ENCODE measurements around the gene TUBB6.

The TUBB6 gene

DNA sequence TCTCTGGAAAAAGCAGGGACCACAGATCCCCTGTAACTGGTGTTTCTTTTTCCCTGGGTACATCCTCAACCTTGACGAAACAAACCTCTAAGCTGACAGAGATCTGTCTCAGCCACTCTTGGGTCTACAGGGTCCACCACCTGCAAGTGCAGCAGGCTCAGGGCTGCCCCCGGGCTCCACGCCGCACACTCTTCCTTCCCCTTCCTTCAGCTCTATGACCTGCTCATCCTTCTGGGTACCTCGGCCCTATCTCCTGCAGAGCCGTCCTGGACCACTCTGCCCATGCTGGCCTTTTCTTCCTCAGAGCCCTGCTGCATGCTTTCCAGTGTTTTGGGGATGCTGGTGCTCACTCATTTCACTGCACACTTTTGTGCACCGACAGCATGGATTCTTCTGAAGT is 27.5 kb downstream of the TUBB6 start:
- DNase-seq (ENCODE audit: low read depth in 1 of 2, low spot score in 1 of 2), result no peak

DNA sequence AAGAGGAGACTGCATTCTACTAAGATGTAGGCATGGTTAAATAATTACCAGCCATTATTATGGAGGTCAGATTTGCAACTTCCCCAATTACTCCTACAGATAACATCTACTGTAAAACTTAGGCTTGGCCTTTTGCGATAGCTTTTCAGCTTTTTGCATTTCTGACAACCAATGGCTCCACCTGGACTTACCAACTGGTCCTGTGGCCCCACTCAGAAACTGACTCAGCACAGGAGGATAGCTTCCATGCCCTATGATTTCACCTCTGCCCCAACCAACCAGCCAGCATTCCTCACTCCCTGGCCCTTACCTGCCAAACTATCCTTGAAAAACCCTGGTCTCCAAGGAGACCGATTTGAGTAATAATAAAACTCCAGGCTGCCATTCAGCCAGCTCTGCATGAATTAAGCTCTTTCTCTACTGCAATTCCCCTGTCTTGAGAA is 28.2 kb downstream of the TUBB6 start:
- DNase-seq (ENCODE audit: low read depth in 1 of 2, low spot score in 1 of 2), result no peak

DNA sequence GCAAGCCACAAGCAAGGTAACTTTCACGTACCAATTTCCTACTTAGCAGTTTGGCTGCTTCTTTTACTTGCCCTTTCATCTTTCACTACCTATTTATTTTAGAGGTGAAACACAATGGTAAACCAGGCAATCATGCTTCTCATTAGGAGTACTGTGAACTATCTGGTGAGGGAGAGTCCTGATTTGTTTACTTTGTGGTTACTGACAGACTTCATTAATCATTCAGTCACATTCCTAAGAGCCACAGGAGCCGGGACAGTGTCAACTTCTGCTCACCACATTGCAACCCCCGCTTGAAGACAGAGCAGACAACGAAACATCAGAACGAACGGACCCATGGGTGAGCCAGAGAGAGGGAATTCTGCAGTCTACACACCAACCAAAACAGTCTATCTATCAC is 28.8 kb downstream of the TUBB6 start:
- no peak for DNase-seq (ENCODE audit: low read depth in 1 of 2, low spot score in 1 of 2)

DNA sequence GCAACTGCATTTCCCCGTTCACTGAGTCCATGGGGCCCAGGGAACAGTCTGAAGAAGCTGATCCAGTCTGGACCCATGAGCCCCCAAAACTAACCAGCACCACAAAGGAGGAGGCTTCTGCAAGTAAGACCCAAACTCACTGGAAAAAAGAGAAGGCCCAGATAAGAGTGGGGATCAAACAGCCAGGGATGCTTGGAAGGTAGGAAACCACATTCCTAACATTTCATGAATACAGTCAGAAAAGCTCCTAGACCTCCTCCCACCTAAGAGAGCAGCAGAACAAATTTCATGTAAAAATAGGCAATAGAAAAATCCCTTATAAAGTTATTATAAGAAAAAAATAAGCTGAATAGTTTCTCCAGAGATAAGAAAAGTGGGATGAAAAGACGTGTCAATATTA is 30.3 kb downstream of the TUBB6 start:
- DNase-seq (ENCODE audit: low read depth in 1 of 2, low spot score in 1 of 2), result no peak

DNA sequence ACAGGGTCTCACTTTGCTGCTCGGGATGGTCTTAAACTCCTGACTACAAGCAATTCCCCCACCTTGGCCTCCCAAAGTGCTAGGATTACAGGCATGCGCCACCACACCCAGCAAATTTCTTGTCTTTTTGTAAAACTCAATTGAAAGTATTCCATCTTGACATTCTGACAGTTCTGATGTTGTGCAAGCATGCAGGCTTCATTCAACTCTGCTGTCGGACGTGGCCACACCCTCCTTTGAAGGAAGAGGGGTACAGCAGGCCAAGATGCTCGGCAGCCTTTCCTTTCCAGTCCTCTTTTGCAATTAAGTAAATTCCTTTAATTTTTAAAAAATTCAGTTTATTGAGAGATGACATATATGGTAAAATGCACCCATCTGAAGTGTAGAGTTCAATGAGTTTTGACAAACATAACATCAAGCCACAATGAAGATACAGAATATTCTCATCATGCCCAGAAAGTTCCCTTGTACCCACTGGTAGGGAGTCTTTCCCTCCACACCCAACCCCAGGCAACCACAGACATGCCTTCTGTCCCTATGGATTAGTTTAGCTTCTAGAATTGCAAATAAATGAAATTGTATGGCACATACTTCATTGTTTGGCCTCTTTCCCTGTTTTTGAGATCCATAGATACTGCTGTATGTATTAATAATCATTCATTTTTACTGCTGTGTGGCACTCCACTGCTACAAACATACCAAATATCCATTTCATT is 33.1 kb downstream of the TUBB6 start:
- no peak for DNase-seq (ENCODE audit: low read depth in 1 of 2, low spot score in 1 of 2)

DNA sequence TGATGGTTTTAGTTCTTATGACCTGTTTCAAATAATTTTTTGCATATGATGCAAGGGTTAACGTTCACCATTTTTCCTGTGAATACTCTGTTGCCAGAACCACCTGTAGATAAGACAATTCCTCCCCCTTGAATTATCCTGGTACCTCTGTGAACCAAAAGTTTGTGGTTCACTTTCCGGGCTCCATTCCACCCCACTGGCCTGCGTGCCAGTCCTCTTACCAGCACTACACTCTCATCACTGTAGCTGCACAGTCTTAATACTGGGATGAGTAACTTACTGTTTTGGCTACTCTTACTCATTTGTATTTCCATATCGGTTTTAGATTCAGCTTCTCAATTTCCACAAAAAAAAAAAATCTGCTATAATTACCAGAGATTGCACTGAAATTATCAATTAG is 34.6 kb downstream of the TUBB6 start:
- no peak for DNase-seq (ENCODE audit: low read depth in 1 of 2, low spot score in 1 of 2)

DNA sequence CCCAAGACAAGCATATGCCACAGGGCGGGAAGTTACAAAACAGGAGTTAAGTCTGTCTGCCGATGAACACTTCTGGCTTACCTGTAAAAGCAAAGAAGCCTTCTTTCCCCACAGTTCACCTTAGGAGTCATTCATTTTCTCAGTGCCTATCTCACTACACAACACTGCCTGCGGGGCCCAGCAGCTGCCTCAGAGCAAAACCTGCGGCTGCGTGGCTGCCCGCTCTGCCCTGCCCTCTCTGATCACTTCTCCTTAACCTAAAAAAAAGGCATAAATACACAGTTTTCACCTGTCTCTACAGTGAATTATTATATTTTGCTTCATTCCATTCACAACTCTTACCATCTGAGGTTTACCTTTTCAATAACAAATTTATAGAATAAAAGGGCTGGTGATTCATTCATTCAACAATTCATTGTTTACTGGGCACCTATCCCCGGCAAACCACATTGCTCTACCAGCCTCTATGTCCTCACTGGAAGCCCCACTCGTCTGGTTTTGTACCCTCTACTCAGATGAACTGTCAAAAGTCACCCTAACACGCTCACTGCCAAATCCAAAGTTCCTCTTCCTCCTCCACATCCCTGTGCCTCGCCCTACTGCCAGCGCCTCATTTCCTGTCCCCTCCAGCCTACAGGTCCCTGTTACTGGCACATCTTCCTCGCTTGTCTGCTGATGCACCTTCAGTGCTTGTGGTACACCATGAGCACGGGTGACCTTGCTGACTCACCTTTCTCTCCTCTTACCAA is 37.6 kb downstream of the TUBB6 start:
- DNase-seq (ENCODE audit: low read depth in 1 of 2, low spot score in 1 of 2), result no peak

DNA sequence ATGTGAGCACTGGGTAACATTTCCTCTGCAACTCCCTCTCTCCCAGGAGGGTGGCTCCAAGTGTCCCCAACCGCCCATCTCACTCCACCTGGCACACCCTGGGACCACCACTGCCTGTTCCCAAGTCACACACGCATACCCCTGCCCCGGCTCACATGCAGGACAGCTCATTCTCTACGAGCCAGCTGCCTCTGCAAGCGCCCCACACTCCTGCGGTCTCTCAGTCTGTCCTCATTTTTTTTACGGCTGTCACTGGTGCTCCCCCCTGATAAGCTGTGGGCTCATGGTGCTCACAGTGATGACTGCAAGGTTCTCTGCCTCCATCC is 38.2 kb downstream of the TUBB6 start:
- DNase-seq (ENCODE audit: low read depth in 1 of 2, low spot score in 1 of 2), result no peak

DNA sequence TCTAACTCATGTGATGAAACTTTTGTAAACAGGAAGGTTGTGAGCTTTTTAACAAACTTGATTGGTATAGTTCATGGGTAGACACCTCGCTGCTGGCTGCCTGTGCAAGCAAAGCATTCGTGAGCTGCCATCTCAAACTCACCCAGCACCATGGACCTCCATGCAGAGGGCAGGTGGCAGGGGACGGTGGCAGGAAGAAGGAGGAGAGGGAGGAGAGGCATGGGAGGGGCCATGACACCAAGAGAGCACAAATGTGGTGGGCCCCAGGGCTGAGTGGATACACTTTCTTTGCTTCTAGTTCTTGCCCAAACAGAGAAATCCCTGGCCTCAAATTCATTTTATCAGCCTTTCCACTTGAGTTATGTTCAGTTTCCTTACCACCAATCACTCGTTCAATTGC is 39.9 kb downstream of the TUBB6 start:
- DNase-seq (ENCODE audit: low read depth in 1 of 2, low spot score in 1 of 2), result no peak

DNA sequence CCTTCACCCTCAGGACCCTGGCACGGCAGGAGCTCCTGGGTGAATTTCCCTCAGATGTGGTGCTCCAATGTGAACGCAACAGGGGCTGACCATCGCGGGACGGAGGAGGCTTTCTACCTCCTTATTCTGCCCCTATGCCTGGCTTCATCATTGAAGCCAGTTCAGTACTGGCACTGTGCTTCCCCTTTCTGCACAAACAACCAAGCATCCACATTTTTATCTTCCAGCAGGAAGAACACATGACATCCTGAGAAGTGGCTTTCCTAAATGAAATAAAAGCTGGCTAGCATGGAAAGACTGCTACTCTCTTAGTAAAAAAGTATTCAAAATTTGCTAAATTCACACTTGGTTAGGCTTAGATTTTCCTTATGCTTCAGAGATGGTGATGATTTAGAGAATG is 44.1 kb downstream of the TUBB6 start:
- no peak for DNase-seq (ENCODE audit: low read depth in 1 of 2, low spot score in 1 of 2)

DNA sequence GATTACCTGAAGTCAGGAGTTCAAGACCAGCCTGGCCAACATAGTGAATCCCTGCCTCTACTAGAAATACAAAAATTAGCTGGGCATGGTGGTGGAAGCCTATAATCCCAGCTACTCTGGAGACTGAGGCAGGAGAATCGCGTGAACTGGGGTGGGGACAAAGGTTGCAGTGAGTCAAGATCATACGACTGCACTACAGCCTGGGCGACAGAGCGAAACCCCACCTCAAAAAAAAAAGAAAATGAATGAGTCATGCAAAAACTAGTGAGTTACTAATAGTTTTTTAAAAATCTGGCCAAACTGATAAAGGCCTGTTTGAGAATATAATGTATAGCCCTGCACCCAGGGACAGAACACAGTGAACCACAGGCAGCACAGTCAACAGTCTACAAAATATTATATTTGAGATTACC is 51.5 kb downstream of the TUBB6 start:
- no peak for DNase-seq (ENCODE audit: low read depth in 1 of 2, low spot score in 1 of 2)

DNA sequence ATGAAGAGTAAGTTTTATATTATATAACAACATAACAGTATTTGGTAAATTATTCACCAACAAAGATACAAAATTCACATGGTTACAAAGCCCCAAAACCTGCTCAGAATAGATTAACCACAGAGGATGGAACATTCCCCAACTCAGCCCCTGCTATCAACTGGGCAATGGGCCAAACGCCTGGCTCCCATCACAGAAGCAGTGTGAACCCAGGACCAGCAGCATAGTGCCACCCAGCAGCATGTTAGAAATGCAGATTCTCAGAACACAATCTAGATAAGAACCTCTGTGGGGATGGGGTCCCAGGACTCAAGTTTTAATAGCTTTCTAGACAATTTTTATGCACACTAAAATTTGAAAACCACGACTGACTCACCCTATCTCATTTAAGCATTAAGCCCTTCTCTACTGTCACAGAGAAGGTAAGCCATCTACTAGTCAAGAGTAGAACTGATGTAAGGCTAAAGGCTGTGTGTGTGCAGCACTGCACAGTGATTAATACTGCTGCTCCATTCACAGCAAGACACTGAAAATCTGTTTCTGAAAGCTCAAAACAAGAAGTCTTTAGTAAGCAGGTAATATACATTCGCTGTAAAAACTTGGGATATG is 53.8 kb downstream of the TUBB6 start:
- no peak for DNase-seq (ENCODE audit: low read depth in 1 of 2, low spot score in 1 of 2)

DNA sequence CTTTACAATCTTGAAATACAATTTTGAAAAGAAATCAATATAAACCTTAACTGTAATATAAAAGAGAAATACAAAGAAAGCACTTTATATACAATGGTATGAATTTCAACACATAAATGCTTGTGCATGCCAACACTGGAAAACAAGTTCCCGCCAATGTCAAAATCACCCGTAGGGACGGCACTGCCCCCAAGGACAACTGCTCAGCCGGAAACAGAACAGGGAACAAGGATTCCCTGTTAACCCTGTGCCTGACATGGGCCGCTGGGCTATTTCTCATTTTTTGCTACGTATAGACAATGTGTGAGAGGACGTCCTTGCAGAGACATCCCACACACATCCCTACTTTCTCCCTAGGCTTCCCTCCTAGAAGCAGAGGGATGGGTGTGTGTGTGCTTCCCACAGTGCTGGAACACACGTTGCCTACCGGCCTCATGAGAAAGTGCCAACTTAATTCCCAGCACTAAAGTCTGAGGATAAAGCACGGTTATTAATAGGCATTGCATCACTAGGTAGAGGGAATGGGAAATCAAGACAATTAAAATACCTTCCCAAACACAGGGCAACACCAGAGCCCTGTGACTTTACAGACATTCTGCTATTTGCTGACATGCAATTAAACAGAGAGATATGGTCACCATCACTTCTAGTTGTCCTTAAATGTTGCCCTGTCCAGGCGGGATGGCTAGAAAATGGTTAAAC is 54.6 kb downstream of the TUBB6 start:
- DNase-seq (ENCODE audit: low read depth in 1 of 2, low spot score in 1 of 2), result no peak

DNA sequence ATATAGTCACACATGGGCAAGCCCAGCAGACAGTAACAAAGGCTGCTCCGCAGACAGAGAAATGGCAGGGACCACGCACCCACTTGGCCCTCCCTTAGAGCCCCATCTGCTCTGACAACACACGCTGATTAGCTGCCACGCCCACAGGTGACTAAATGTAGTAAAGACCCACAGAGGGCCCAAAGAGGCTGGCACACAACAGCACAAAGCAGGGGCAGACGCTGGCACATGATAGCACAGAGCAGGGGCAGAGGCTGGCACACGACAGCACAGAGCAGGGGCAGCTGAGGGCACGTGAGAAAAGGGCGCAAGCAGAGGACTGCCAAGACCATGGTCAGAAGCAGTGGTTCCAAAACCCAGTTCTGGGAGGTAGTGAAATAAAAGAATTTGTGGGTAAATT is 58.3 kb downstream of the TUBB6 start:
- DNase-seq (ENCODE audit: low read depth in 1 of 2, low spot score in 1 of 2), result no peak

DNA sequence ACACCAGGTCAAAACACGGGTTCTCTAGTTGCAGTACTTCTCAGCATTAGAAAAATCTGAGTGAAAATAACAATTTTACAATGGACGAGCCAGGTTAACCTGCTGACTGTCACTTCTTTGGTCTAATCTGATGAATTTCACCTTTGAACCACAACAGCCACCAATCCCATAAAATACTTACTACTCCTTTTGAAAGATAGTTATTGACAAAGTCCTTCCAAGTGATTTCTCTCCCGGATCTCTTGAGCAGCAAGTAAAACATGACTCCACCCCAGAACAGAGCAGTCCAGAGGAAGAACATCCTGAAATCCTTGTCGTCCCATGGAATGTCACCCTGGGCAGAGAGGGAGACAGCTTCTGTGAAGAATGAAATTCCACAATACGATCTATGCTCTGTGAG is 58.7 kb downstream of the TUBB6 start:
- DNase-seq (ENCODE audit: low read depth in 1 of 2, low spot score in 1 of 2), result no peak

DNA sequence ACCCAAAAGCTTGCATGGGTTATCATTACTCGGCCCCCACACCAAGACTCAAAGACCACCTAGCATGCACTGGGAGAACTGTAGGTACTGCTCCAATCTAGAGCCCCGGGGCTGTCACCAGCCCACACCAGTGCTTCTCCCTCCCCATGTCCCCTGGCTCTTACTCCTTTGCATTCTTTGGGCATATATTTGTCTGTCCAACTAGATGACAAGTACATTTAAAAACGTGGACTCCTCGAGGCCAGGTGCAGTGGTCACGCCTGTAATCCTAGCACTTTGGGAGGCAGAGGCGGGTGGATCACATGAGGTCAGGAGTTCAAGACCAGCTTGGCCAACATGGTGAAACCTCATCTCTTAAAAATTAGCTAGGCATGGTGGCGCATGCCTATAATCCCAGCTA is 61.2 kb downstream of the TUBB6 start:
- no peak for DNase-seq (ENCODE audit: low read depth in 1 of 2, low spot score in 1 of 2)

DNA sequence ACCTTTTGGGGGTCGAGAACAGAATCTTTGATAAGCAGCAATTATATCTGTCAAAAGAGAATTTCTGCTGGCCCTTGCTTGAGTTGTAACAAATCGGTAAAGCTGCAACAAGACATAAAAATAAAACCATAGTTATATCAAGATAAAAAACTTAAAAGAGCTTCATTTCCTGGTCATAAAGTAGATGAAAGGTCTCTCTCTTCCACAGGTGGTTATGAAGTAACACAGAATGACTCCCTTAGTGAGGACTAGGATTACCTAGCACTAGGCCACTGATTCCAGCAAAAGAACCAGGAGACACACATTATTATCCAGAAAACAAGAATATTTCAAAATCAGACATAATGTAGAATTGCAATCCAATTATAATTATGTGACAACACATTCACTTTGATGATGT is 63.5 kb downstream of the TUBB6 start:
- DNase-seq (ENCODE audit: low read depth in 1 of 2, low spot score in 1 of 2), result no peak

DNA sequence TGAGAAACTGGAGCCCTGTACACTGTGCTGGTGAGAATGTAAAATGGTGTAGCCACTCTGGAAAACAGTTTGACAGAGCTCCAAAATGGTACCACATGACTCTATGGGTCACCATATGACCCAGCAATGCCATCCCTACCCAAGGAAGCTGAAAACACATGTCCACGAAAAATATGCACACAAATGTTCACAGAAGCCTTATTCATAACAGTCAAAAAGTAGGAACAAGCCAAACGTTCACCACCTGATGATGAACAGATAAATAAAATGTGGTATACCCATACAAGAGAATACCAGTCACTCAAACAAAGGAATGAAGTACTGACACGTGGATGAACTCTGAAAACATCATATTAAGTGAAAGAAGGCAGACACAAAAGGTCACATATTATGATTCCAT is 64.4 kb downstream of the TUBB6 start:
- no peak for DNase-seq (ENCODE audit: low read depth in 1 of 2, low spot score in 1 of 2)

DNA sequence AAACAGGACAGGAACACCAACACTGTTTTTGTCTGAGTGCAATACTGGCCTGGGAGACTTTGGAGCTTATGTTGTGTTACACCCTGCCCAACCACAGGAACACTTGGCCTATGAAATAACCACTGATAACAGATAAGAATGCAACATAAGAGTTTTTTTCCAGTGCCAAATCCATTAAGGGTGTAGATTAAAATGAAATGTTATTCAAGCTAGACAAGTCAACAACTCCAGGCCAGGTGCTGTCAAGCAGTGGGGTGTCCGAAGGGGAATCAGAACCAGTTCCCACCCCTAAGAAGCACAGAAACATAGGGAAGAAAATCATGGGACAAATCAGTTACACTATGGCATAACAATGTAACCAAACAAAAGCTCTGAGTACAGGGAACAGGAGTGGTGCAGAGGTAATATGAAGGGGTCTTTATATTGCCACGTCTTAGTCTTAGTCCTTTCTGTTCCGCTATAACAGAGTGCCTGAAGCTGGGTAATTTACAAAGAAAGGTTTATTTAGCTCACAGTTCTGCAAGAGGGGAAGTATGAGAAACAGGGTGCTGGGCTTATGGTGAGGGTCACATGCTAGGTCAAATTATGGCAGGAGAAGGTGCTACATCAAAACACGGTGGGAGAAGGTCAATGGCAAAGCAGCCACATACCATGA is 65.2 kb downstream of the TUBB6 start:
- DNase-seq (ENCODE audit: low read depth in 1 of 2, low spot score in 1 of 2), result no peak

DNA sequence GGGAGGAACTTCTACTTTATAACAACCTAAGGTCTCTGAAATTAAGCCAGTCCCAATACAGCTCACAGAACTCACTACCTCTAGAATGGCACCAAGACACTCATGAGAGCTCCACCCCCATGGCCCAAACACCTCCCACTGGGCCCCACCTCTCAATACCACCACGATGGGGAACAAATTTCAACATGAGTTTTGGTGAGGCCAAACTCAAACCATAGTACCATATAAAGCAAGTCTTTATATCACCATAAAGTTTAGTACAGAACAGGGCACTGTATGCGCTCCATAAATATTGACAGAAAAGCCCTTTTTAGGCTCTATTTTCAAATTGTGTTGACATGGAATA is 65.7 kb downstream of the TUBB6 start:
- no peak for DNase-seq (ENCODE audit: low read depth in 1 of 2, low spot score in 1 of 2)

DNA sequence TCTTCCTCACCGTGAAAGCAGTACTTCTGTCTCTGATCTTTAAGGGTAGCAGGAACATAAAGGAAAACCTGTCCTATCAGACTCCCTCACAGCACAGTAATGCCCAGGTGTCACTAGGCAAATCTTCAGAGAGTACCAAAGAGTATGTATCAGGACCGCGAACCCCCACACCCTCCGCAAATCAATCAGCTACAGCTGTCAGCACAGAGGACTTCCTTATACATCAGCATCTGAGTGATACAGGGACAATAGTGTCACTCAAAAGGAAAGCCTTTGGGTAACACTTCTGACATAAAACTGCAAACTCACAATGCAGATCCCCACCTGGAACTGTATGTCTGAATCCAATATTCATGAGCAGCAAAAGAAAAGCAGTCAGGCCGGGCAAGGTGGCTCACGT is 66.4 kb downstream of the TUBB6 start:
- no peak for DNase-seq (ENCODE audit: low read depth in 1 of 2, low spot score in 1 of 2)
